H9 (cell line): ENCODE results near the gene SLC51B. TPM values are rescaled to one million over a fixed set of nuclear protein-coding genes. Genes with fewer than 3 reads are reported as not detected.

Experiments
- DNase-seq: peaks from one replicate; pipeline ENCODE4 v3.0.0-alpha.2; 2017
- H2AFZ ChIP-seq: one replicate; pipeline ENCODE4 v1.6.1; 2013; ENCODE audit warnings: mild to moderate bottlenecking, low read length, control low read depth, moderate library complexity
- H2AK5ac ChIP-seq: 2 replicates; pipeline ENCODE4 v1.6.1; 2013; ENCODE audit warnings: low read length, control low read depth, mixed read lengths; ENCODE audit not compliant: insufficient read length
- H2BK120ac ChIP-seq: one replicate; pipeline ENCODE4 v1.6.1; 2013; ENCODE audit warnings: low read depth, mild to moderate bottlenecking, low read length, control low read depth, inconsistent platforms; ENCODE audit not compliant: poor library complexity, severe bottlenecking
- H2BK12ac ChIP-seq: 2 replicates; pipeline ENCODE4 v1.6.1; 2013; ENCODE audit warnings: low read length, control low read depth, mixed read lengths, low read depth; ENCODE audit not compliant: insufficient read length
- H2BK15ac ChIP-seq: 2 replicates; pipeline ENCODE4 v1.6.1; 2013; ENCODE audit warnings: low read depth, low read length, control low read depth
- H2BK20ac ChIP-seq: one replicate; pipeline ENCODE4 v1.6.1; 2013; ENCODE audit warnings: low read depth, mild to moderate bottlenecking, low read length, control low read depth, inconsistent platforms; ENCODE audit not compliant: poor library complexity, severe bottlenecking
- H2BK5ac ChIP-seq: 2 replicates; pipeline ENCODE4 v1.6.1; 2013; ENCODE audit warnings: low read length, control low read depth, mixed read lengths; ENCODE audit not compliant: insufficient read length
- H3K14ac ChIP-seq: 2 replicates; pipeline ENCODE4 v1.6.1; 2013; ENCODE audit warnings: low read length, control low read depth; ENCODE audit not compliant: insufficient read depth
- H3K18ac ChIP-seq: 2 replicates; pipeline ENCODE4 v1.6.1; 2013; ENCODE audit warnings: low read depth, mild to moderate bottlenecking, mixed read lengths, low read length, control low read depth; ENCODE audit not compliant: insufficient read length
- H3K23ac ChIP-seq: 2 replicates; pipeline ENCODE4 v1.6.1; 2013; ENCODE audit warnings: low read length, control low read depth, mixed read lengths, low read depth; ENCODE audit not compliant: insufficient read length
- H3K23me2 ChIP-seq: 2 replicates; pipeline ENCODE4 v1.6.1; 2013; ENCODE audit warnings: low read depth, mild to moderate bottlenecking, mixed read lengths, low read length, control low read depth; ENCODE audit not compliant: insufficient read length, poor library complexity, severe bottlenecking
- H3K27ac ChIP-seq: 2 replicates; pipeline ENCODE4 v1.5.1; 2013; ENCODE audit warnings: low read length, control low read depth, mixed read lengths, low read depth; ENCODE audit not compliant: insufficient read length
- H3K27me3 ChIP-seq: 2 replicates; pipeline ENCODE4 v1.6.1; 2013; ENCODE audit warnings: low read length, control low read depth, inconsistent platforms; ENCODE audit not compliant: insufficient read depth
- H3K4ac ChIP-seq: 2 replicates; pipeline ENCODE4 v1.6.1; 2013; ENCODE audit warnings: low read depth, mild to moderate bottlenecking, control low read depth, inconsistent platforms, low read length, moderate library complexity
- H3K4me1 ChIP-seq: 2 replicates; pipeline ENCODE4 v1.6.1; 2013; ENCODE audit warnings: low read length, control low read depth, inconsistent platforms; ENCODE audit not compliant: insufficient read depth
- H3K4me2 ChIP-seq: 2 replicates; pipeline ENCODE4 v1.6.1; 2013; ENCODE audit warnings: low read length, control low read depth, mixed read lengths; ENCODE audit not compliant: insufficient read length, insufficient read depth
- H3K56ac ChIP-seq: 2 replicates; pipeline ENCODE4 v1.6.1; 2013; ENCODE audit warnings: low read depth, mild to moderate bottlenecking, mixed read lengths, low read length, control low read depth; ENCODE audit not compliant: insufficient read length
- H3K79me1 ChIP-seq: 2 replicates; pipeline ENCODE4 v1.6.1; 2013; ENCODE audit warnings: low read depth, mild to moderate bottlenecking, moderate library complexity, low read length, control low read depth, inconsistent platforms; ENCODE audit not compliant: insufficient read depth, poor library complexity, severe bottlenecking
- H3K79me2 ChIP-seq: 2 replicates; pipeline ENCODE4 v1.6.1; 2013; ENCODE audit warnings: low read length, control low read depth, inconsistent platforms; ENCODE audit not compliant: insufficient read depth
- H3K9ac ChIP-seq: 2 replicates; pipeline ENCODE4 v1.6.1; 2013; ENCODE audit warnings: low read length, control low read depth, mixed read lengths; ENCODE audit not compliant: insufficient read length; ENCODE audit errors: extremely low read depth
- H3K9me3 ChIP-seq: one replicate; pipeline ENCODE4 v1.6.1; 2013; ENCODE audit warnings: low read depth, low read length, inconsistent platforms; ENCODE audit not compliant: control insufficient read depth
- H3T11ph ChIP-seq: one replicate; pipeline ENCODE4 v1.6.1; 2013; ENCODE audit warnings: mild to moderate bottlenecking, low read length, control low read depth, inconsistent platforms
- H4K20me1 ChIP-seq: one replicate; pipeline ENCODE4 v1.6.1; 2013; ENCODE audit not compliant: control insufficient read depth, insufficient read length, insufficient read depth
- H4K5ac ChIP-seq: 2 replicates; pipeline ENCODE4 v1.6.1; 2013; ENCODE audit warnings: low read depth, mild to moderate bottlenecking, mixed read lengths, low read length, control low read depth; ENCODE audit not compliant: insufficient read length
- H4K8ac ChIP-seq: replicated peaks from 2 replicates; pipeline ENCODE4 v1.6.1; 2013; ENCODE audit warnings: low read length, control low read depth, mixed read lengths, low read depth; ENCODE audit not compliant: insufficient read length
- H4K91ac ChIP-seq: 2 replicates; pipeline ENCODE4 v1.6.1; 2013; ENCODE audit warnings: low read depth, mild to moderate bottlenecking, moderate library complexity, mixed read lengths, low read length, control low read depth; ENCODE audit not compliant: insufficient read length
- H3K27ac Mint-ChIP-seq, 3 experiments: 2 replicates in 2 of 3; 3 replicates in 1 of 3; pipeline ENCODE4 v1.8.0; 2020 to 2021; ENCODE audit warnings: mixed read lengths in 3 of 3, mild to moderate bottlenecking in 1 of 3, moderate library complexity in 1 of 3
- H3K27me3 Mint-ChIP-seq: 2 replicates; pipeline ENCODE4 v1.8.0; 2021; ENCODE audit warnings: low read depth, mild to moderate bottlenecking, moderate library complexity, mixed read lengths
- H3K36me3 Mint-ChIP-seq, 3 experiments: 2 replicates in 2 of 3; 3 replicates in 1 of 3; pipeline ENCODE4 v1.8.0; 2020 to 2021; ENCODE audit warnings: low read depth in 3 of 3, mixed read lengths in 3 of 3; ENCODE audit not compliant: insufficient read depth in 1 of 3
- H3K4me1 Mint-ChIP-seq, 2 experiments: 2 replicates each; pipeline ENCODE4 v1.8.0; 2020; ENCODE audit warnings: mixed read lengths in 2 of 2
- H3K4me3 Mint-ChIP-seq, 2 experiments: 2 replicates in 1 of 2; 3 replicates in 1 of 2; pipeline ENCODE4 v1.8.0; 2020 to 2021; ENCODE audit warnings: mild to moderate bottlenecking in 2 of 2, mixed read lengths in 2 of 2, moderate library complexity in 1 of 2
- H3K9me3 Mint-ChIP-seq, 2 experiments: 2 replicates in 1 of 2; 3 replicates in 1 of 2; pipeline ENCODE4 v1.8.0; 2020; ENCODE audit warnings: mild to moderate bottlenecking in 2 of 2, mixed read lengths in 2 of 2, moderate library complexity in 1 of 2
- CTCF ChIP-seq: fragments of 200-600 bp; sonication (generic); conservative IDR thresholded peaks from 3 replicates; pipeline ENCODE4 v1.8.0; 2021; ENCODE audit warnings: antibody characterized with exemption, mild to moderate bottlenecking
- WGBS: extraction: QIAGEN DNeasy Blood & Tissue Kit; methylation state at CpG from one replicate; pipeline ENCODE4 v1.1.7; 2013; ENCODE audit warnings: missing lambda C conversion rate, low lambda C conversion rate, mixed read lengths; ENCODE audit not compliant: insufficient read length; ENCODE audit errors: extremely low coverage; 5-methylcytosine and 5-hydroxymethylcytosine counted together
- total RNA-seq: library from RNA; stranded (reverse); gene quantifications from 2 replicates; pipeline ENCODE4 v1.2.1, GENCODE V29; 2021

The SLC51B gene
- total RNA-seq, 1 experiment from 2014 or later = not detected

- Histone ChIP-seq H2BK120ac (no peak overlapping the region), H4K5ac (no peak overlapping the region), H4K20me1 (no peaks in the 10 kb centered on the region), H3K56ac (no peak overlapping the region), H3K18ac (no peak overlapping the region), H3K79me2 (no peaks in the 10 kb centered on the region), H2AK5ac (no peak overlapping the region), H3K27me3 (no peaks in the 10 kb centered on the region), H2BK5ac (no peak overlapping the region), H3K79me1 (no peaks in the 10 kb centered on the region), H3T11ph (no peak overlapping the region), H3K4me1 (peaks cover 12% of the 10 kb centered on the region; the same call in 1 of the 2 replicates), H3K14ac (no peak overlapping the region), H3K9me3 (no peaks in the 10 kb centered on the region), H2BK12ac (no peak overlapping the region), H4K8ac (no peak overlapping the region), H3K9ac (no peak overlapping the region), H4K91ac (no peak overlapping the region), H3K23ac (no peak overlapping the region), H2AFZ (no peak overlapping the region), H2BK15ac (no peak overlapping the region), H3K4ac (no peak overlapping the region), H3K23me2 (no peaks in the 10 kb centered on the region), H3K27ac (no peak overlapping the region), H2BK20ac (no peak overlapping the region), H3K4me2 (no peak overlapping the region)
- Mint-ChIP-seq H3K4me3 (no peak overlapping the region), H3K27ac (no peak overlapping the region; a peak in 1 of 7 replicates), H3K27me3 (peaks cover 9% of the 10 kb centered on the region), H3K9me3 (no peaks in the 10 kb centered on the region; a peak in 1 of 5 replicates), H3K4me1 (peaks cover 60 to 69% of the 10 kb centered on the region in 2 experiments), H3K36me3 (no peaks in the 10 kb centered on the region)
- no peak for DNase-seq
- no peak for TF ChIP-seq CTCF
- no CpG with 5 or more reads among the region's 3 CpGs for WGBS
Observed at GRCh38 chr15:65087411-65087810, 42.2 kb downstream of the SLC51B start.
